A549 (cell line): ENCODE measurements around the gene POP5.

Experiments used
- CTCF ChIP-seq: fragments of >200 bp; sonication (Bioruptor Twin); formaldehyde crosslinking; IDR thresholded peaks from 3 replicates; pipeline ENCODE4 v1.5.1; 2016
- EP300 ChIP-seq, 2 experiments: fragments of >200 bp; sonication (Bioruptor Twin); formaldehyde crosslinking; IDR thresholded peaks; 2 replicates in 1 of 2; 3 replicates in 1 of 2; pipeline ENCODE4 v1.6.1; 2016 to 2017
- POLR2A ChIP-seq: IDR thresholded peaks from 2 replicates; pipeline ENCODE4 v1.6.1; 2012; ENCODE audit warnings: mild to moderate bottlenecking, low read length
- RAD21 ChIP-seq, 2 experiments: fragments of >200 bp in 1 of 2; sonication (Bioruptor Twin) in 1 of 2; formaldehyde crosslinking in 1 of 2; IDR thresholded peaks in 1 of 2; conservative IDR thresholded peaks in 1 of 2; 2 replicates in 1 of 2; 3 replicates in 1 of 2; pipeline ENCODE4 v1.6.1; 2012 to 2018; ENCODE audit warnings: inconsistent platforms in 1 of 2

- no peak for TF ChIP-seq CTCF
- TF ChIP-seq POLR2A: no peak
- TF ChIP-seq RAD21 (conservative IDR thresholded peaks at IDR 0.05 in 1 of 2, IDR thresholded peaks at IDR 0.05 in 1 of 2): no peak
- no peak for TF ChIP-seq EP300 (IDR thresholded peaks at IDR 0.05)
These were observed 18.7 kb upstream of the POP5 start for GRCh38 chr12:120599672-120600552.
